ENCODE results near the gene DCTPP1. TPM values are rescaled to one million over a fixed set of nuclear protein-coding genes. Genes with fewer than 3 reads are reported as not detected.
A peak's percentile ranks its signal among the peaks of the same experiment; 100 is the strongest.

DCTPP1 gene
- total and polyA plus RNA-seq, 9 of the 15 experiments (the other 6 are each of a cell fraction or from before 2014, with no cell fraction given): 45.0 to 132 (median 80.6) TPM

DNA sequence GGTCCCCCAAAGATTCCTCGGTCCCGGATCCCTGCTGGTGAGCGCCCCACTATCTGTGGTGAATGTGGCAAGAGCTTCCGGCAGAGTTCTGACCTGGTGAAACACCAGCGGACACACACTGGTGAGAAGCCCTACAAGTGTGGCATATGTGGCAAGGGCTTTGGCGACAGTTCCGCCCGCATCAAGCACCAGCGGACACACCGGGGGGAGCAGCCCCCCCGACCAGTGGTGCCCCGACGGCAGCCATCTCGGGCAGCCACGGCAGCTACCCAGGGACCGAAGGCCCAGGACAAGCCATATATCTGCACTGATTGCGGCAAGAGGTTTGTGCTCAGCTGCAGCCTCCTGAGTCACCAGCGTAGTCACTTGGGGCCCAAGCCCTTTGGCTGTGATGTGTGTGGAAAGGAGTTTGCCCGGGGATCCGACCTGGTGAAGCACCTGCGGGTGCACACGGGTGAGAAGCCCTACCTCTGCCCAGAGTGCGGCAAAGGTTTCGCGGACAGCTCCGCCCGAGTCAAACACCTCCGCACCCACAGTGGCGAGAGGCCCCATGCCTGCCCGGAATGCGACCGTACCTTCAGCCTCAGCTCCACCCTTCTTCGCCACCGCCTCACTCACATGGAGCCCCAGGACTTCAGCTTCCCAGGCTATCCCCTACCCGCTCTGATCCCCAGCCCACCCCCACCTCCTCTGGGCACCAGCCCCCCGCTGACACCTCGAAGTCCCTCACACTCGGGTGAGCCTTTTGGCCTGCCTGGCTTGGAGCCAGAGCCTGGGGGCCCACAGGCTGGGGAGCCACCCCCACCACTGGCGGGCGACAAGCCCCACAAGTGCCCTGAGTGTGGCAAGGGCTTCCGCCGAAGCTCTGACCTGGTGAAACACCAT, 31.8 kb downstream of the DCTPP1 start:
- ATAC-seq: no peak

DNA sequence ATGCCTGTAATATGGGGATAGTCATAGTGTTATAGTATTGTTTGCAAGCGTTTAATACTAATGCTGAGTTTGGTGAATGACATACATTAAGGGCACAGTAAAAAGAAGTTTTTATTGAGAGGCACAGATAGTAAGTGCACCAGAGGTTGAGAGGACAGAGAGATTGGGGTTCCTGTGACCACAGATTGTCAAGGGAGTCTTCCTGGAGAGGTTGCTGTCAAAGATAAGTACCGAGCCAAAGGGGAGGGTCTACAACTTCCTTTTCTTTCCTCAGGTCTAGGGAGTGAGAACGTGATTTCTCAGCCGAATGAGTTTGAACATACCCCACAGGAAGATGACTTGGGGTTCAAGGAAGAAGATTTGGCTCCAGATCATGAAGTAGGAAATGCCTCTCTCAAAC, 32.8 kb downstream of the DCTPP1 start:
- peaks cover 21% of the 10 kb centered on the region; the same call in 2 of the 3 replicates for H3K36me3 ChIP-seq (ENCODE audit: control insufficient read depth, insufficient read depth, low read length)
- intact Hi-C loops (cut with micrococcal nuclease): no loop called here
- peaks cover 33 to 64% of the 10 kb centered on the region in 2 experiments for H3K4me1 ChIP-seq (replicated peaks in 1 of 2; ENCODE audit: control insufficient read depth in 2 of 2, insufficient read depth in 2 of 2, low read length in 2 of 2)
- peak overlapping the region in 1 of 2 experiments; percentile 62; a peak in 1 of 4 replicates for H3K9ac ChIP-seq (ENCODE audit: insufficient read depth in 1 of 2, low read depth in 2 of 2, low read length in 2 of 2)
- no peak overlapping the region for H3K27ac ChIP-seq (ENCODE audit: extremely low read depth, low read depth, low read length)
- no peak for FAIRE-seq
- H3K79me2 ChIP-seq (ENCODE audit: control insufficient read depth, insufficient read depth, low read length): peaks cover 10% of the 10 kb centered on the region
- no peak overlapping the region for H2AFZ ChIP-seq (ENCODE audit: low read depth, low read length)
- ATAC-seq: no peak
- peak in 2 of 4 experiments; percentile 32 to 51 for DNase-seq (ENCODE audit: extremely low read depth in 1 of 4, low spot score in 3 of 4)
- no peaks in the 10 kb centered on the region for H4K20me1 ChIP-seq (replicated peaks; ENCODE audit: control insufficient read depth, insufficient read depth, low read length)
- no peaks in the 10 kb centered on the region for H3K9me3 ChIP-seq (replicated peaks; ENCODE audit: control insufficient read depth, insufficient read depth, low read depth, low read length)
- H3K4me2 ChIP-seq (ENCODE audit: insufficient read depth, low read length): no peak overlapping the region
- 27% methylated on average over 4 of the region's 4 CpGs for whole genome bisulfite sequencing (ENCODE audit: insufficient coverage, low coverage, missing lambda C conversion rate)
- ChIA-PET POLR2A (interaction anchor here (0.6 to 1.0 kb wide), 2 partner anchors 10 to 40 kb away, joined by 3 to 4 read pairs; no protein-coding TSS in a partner anchor), CTCF (ENCODE audit: low intra/inter-chr PET ratio) (no interaction called here)
- no peaks in the 10 kb centered on the region for H3K27me3 ChIP-seq (ENCODE audit: control insufficient read depth in 2 of 2, insufficient read depth in 2 of 2, low read length in 2 of 2)
- H3K4me3 ChIP-seq: no peak overlapping the region
- BruUV-seq (replicated peaks): no TSS peak
- in situ Hi-C loops (cut with MboI): no loop called here
- no peaks in the 10 kb centered on the region for H3K9me1 ChIP-seq (ENCODE audit: control insufficient read depth, insufficient read depth, low read length)
- TF ChIP-seq TCF3 (CRISPR knock-in tag; IDR thresholded peaks at IDR 0.05): peak; percentile 72
- TF ChIP-seq ARID1B (IDR thresholded peaks at IDR 0.05): peak; percentile 26; the same call in 1 of the 2 replicates
- TF ChIP-seq CBFA2T2 (conservative IDR thresholded peaks at IDR 0.05): peak; percentile 57; the same call in 1 of the 2 replicates
- TF ChIP-seq KDM1A (IDR thresholded peaks at IDR 0.05): peak; percentile 83 to 85
- no peak for TF ChIP-seq TEAD1 (CRISPR knock-in tag; IDR thresholded peaks at IDR 0.05)
- TF ChIP-seq RCOR1 (IDR thresholded peaks at IDR 0.05; ENCODE audit: borderline replicate concordance in 1 of 2, low read depth in 2 of 2, low read length in 2 of 2): peak; percentile 13 to 84; a peak in 2 of 4 replicates
- TF ChIP-seq, protein P1, sequence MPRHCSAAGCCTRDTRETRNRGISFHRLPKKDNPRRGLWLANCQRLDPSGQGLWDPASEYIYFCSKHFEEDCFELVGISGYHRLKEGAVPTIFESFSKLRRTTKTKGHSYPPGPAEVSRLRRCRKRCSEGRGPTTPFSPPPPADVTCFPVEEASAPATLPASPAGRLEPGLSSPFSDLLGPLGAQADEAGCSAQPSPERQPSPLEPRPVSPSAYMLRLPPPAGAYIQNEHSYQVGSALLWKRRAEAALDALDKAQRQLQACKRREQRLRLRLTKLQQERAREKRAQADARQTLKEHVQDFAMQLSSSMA (CRISPR knock-in tag; IDR thresholded peaks at IDR 0.05): no peak
- no peak for TF ChIP-seq RFX7 (CRISPR knock-in tag; IDR thresholded peaks at IDR 0.05)
- 0 out of 4 replicates have a peak, but pooled peaks of 1 of the 2 experiments have one; percentile 50 for TF ChIP-seq HDAC1 (IDR thresholded peaks at IDR 0.05)
- TF ChIP-seq TBL1XR1 (IDR thresholded peaks at IDR 0.05; ENCODE audit: low read length in 2 of 2): peak in 1 of 2 experiments; percentile 19; a peak in 1 of 4 replicates
- TF ChIP-seq NCOR1 (IDR thresholded peaks at IDR 0.05): peak; percentile 14; the same call in 1 of the 2 replicates
- no peak for TF ChIP-seq ZNF77 (CRISPR knock-in tag; IDR thresholded peaks at IDR 0.05)
- peak; percentile 83 for TF ChIP-seq CBFA2T3 (IDR thresholded peaks at IDR 0.05)

More for the DNA sequence above, 31.8 kb downstream of the DCTPP1 start:
- Histone ChIP-seq H3K9ac (ENCODE audit: insufficient read depth in 1 of 2, low read depth in 2 of 2, low read length in 2 of 2) (0 out of 4 replicates have a peak overlapping the region, but pooled peaks of 1 of the 2 experiments have one; percentile 61), H3K4me1 (replicated peaks in 1 of 2; ENCODE audit: control insufficient read depth in 2 of 2, insufficient read depth in 2 of 2, low read length in 2 of 2) (peaks cover 33 to 64% of the 10 kb centered on the region in 2 experiments), H3K36me3 (ENCODE audit: control insufficient read depth, insufficient read depth, low read length) (peaks cover 21% of the 10 kb centered on the region; the same call in 2 of the 3 replicates), H3K27me3 (ENCODE audit: control insufficient read depth in 2 of 2, insufficient read depth in 2 of 2, low read length in 2 of 2) (no peaks in the 10 kb centered on the region), H3K79me2 (ENCODE audit: control insufficient read depth, insufficient read depth, low read length) (peaks cover 10% of the 10 kb centered on the region), H3K4me3 (no peak overlapping the region), H3K9me1 (ENCODE audit: control insufficient read depth, insufficient read depth, low read length) (no peaks in the 10 kb centered on the region), H3K27ac (ENCODE audit: extremely low read depth, low read depth, low read length) (no peak overlapping the region), H3K9me3 (replicated peaks; ENCODE audit: control insufficient read depth, insufficient read depth, low read depth, low read length) (no peaks in the 10 kb centered on the region), H4K20me1 (replicated peaks; ENCODE audit: control insufficient read depth, insufficient read depth, low read length) (no peaks in the 10 kb centered on the region), H2AFZ (ENCODE audit: low read depth, low read length) (no peak overlapping the region), H3K4me2 (ENCODE audit: insufficient read depth, low read length) (no peak overlapping the region)
- in situ Hi-C loops (cut with MboI) (no loop called here), intact Hi-C loops (cut with micrococcal nuclease) (no loop called here)
- no TSS peak for BruUV-seq (replicated peaks)
- ChIA-PET POLR2A (interaction anchor here (0.6 to 1.0 kb wide), 2 partner anchors 9 to 41 kb away, joined by 3 to 4 read pairs; no protein-coding TSS in a partner anchor), CTCF (ENCODE audit: low intra/inter-chr PET ratio) (no interaction called here)
- DNase-seq (ENCODE audit: extremely low read depth in 1 of 4, low spot score in 3 of 4) (no peak), FAIRE-seq (no peak)
- 95% methylated on average over 33 of the region's 42 CpGs for WGBS (ENCODE audit: insufficient coverage, low coverage, missing lambda C conversion rate)
- TF ChIP-seq ILF3 (IDR thresholded peaks at IDR 0.05; ENCODE audit: borderline replicate concordance): no peak
- TF ChIP-seq NFIC (IDR thresholded peaks at IDR 0.05): peak; percentile 28; the same call in 1 of the 2 replicates
- TF ChIP-seq POLR2G (IDR thresholded peaks at IDR 0.05; ENCODE audit: low read depth, low read length): 0 out of 2 replicates have a peak, but pooled peaks have one; percentile 4
- TF ChIP-seq SIRT6 (IDR thresholded peaks at IDR 0.05; ENCODE audit: low read depth, low read length): no peak
- no peak for TF ChIP-seq ZNF699 (CRISPR knock-in tag; IDR thresholded peaks at IDR 0.05; ENCODE audit: insufficient replicate concordance)
- no peak for TF ChIP-seq ZNF778 (CRISPR knock-in tag; IDR thresholded peaks at IDR 0.05)
- peak; percentile 28 for TF ChIP-seq RBFOX2 (IDR thresholded peaks at IDR 0.05; ENCODE audit: low read depth, low read length)

Measured in K562 (cell line).